Stimulated activated CD4-positive, alpha-beta T cell treated with anti-CD3 and anti-CD28 coated beads, Interleukin-12 subunit alpha, Interleukin-12 subunit beta, amount 100 ng/mL, for 4 hours (primary cell): ENCODE data around the gene FBXL2.

Source experiments
- DNase-seq: peaks from one replicate; pipeline ENCODE4 v3.0.0-alpha.2; 2020

The FBXL2 gene, protein sequence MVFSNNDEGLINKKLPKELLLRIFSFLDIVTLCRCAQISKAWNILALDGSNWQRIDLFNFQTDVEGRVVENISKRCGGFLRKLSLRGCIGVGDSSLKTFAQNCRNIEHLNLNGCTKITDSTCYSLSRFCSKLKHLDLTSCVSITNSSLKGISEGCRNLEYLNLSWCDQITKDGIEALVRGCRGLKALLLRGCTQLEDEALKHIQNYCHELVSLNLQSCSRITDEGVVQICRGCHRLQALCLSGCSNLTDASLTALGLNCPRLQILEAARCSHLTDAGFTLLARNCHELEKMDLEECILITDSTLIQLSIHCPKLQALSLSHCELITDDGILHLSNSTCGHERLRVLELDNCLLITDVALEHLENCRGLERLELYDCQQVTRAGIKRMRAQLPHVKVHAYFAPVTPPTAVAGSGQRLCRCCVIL

DNA sequence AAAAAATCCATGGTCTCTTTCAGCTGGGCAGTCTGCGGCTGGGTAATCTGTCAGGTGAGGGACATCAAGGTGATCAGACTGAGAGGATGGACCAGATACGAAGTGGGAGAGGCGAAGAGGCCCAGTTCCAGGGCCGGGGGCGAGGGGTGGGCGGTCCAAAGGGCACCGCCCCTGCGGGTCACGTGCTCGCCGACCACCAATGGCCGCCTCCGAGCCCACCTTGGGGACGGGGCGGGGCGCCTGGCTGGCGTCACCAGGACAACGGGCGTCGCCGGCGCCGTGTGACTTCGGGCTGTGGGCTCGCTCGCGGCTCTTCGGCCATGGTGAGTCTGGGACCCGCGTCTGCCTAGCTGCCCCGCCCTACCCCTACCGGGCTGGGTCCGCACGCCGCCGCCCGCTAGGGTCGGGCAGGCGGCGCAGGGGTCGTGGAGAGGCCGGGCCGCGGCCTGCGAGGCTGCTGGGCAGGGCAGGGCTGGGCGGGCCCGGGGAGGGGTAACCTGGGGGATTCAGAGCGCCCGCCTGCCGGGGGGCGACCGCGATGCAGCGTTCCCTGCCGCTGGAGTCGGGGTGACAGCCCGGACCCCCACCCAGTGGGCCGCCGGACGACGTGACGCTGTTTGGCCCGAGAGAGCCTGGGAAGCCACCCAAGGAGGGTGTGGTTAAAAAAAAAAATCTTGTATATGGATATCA is at the start of gene FBXL2:
Gene FBXL2, plus strand, starts transcription at position 250 of the 690 bp plus-strand sequence. Its CDS starts 71 bp downstream, at position 321.
- peak; percentile 11 for DNase-seq

DNA sequence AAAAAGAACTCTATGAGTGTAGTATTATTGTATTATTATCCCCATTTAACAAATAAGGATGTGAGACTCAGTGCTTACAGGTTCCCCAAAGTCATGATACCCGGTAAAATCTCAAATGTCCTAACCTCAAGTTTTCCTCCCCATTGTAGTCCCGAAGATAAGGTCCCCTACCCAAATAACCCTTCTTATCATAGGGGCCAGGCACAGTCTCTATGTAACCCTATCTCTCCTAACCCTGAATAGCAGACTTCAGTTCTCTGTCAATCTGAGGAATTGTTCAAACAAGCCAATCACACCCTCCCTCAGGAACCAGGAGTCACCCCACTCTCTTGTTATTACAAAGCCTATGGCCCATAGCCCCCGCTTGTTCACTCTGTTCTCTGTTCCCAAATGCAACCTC is 48.2 kb upstream of the FBXL2 start:
- no peak for DNase-seq

DNA sequence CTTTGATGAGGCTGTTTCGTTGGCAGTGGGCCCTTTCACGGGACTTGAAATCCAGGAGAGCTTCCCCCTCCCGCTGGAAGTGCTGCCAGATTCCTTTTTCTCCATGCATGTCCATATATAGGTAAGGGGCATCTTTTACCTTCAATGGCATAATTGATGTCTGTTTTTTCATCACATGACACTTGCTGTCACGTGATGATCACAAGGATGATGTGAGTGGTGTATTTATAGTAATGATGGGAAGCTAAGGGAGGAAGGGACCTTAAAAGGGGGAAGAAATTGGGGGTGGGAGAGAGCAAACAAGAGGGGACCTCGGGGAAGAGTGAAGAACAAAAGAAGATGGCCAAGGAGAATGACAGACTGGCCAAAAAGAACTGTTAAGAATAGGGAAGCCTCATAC is 47.3 kb upstream of the FBXL2 start:
- DNase-seq: no peak

GRCh38 chr3:33231756-33232465 is 45.3 kb upstream of the FBXL2 start:
- no peak for DNase-seq

DNA sequence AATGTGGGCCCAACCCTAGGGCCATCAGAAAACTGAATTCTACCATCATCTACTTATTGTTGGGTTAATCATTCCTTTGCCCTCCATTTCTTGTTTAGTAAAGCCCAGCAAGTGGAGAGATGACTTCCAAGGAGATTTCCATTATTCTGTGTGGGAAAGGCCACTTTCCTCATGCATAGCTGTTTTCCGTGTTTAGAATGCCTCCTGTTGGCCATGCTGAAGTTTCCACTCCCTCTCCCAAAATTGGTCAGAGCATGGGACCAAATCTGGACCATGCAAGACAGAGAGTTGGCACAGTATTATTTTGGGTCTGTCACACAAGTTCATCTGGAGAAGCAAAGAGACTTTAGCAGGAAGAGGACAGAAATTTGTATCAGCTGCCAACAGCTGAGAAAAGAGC is 43.4 kb upstream of the FBXL2 start:
- no peak for DNase-seq

DNA sequence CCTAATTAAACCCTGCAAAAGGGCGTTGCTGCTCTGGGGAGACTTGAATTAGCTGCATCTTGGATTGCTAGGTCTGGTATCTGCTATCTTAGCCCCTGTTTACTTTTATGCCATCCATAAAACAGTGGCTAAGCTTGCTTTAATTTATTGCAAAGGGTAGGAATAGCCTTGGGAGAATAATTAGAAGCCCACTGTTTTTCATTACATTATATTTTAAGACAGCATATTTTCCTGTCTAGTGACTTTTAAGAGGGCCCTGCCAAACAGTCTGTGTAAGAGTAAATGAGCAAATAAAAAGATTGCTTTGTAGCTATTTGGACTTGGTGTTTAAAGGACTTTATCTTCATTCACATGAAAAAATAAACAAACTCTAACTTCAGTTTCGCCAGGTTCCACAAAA is 41.2 kb upstream of the FBXL2 start:
- DNase-seq: no peak

DNA sequence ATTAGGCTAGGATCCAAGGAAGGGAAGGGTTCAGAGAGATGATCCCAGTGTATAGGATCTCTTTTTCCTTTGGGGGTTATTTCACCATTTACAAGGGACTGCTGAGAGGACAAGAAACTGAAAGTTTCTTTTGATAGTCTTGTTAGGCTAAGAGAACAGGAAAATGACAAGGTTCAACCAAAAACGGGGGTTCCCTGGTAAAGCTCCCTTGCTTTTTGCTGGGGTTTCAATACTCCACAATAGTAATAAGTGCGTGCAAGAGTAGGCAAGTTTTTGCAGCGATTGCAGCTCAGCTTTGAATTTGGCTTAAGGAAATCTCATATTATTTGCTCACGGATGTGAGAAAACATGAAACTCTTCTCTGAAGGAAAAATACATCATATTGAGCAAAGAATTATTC is 39.8 kb upstream of the FBXL2 start:
- DNase-seq: no peak

- no peak for DNase-seq
Measured at GRCh38 chr3:33238923-33239322, 38.3 kb upstream of the FBXL2 start.

DNA sequence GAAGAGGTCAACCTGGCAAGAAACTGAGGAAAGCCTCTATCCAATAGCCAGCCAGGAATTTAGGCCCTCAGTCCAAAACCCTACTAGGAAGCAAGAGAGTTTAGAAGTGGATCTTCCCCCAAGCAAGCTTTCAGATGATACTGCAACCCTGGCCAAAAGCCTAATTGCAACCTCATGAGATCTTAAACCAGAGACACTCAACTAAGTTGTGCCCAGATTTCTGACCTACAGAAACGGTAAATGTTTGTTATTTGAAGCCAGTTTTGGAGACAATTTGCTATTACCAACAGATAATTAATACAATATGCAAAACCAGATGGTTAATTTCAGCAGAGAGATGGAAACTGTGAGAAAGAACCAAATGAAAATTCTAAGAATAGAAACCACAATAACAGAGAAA is 37.0 kb upstream of the FBXL2 start:
- no peak for DNase-seq

DNA sequence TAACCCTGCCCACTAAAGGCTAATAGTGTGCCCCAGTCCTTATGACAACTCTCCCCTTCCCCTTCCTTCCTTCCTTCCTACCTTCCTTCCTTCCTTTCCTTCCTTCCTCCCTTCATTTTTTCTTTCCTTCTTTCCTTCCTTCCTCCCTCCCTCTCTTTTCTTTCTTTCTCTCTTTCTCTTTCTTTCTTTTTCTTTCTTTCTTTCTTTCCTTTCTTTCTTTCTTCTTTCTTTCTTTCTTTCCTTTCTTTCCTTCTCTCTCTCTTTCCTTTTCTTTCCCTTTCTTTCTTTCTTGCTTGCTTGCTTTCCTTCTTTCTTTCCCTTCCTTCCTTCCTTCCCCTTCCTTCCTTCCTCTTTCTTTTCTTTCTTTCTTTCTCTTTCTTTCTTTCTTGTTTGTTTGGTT is 30.5 kb upstream of the FBXL2 start:
- DNase-seq: no peak

- DNase-seq: no peak
Measured at GRCh38 chr3:33250712-33251111, 26.5 kb upstream of the FBXL2 start.

GRCh38 chr3:33256249-33256648 is 21.0 kb upstream of the FBXL2 start:
- no peak for DNase-seq

- no peak for DNase-seq
Measured at GRCh38 chr3:33260104-33260503, 17.1 kb upstream of the FBXL2 start.

DNA sequence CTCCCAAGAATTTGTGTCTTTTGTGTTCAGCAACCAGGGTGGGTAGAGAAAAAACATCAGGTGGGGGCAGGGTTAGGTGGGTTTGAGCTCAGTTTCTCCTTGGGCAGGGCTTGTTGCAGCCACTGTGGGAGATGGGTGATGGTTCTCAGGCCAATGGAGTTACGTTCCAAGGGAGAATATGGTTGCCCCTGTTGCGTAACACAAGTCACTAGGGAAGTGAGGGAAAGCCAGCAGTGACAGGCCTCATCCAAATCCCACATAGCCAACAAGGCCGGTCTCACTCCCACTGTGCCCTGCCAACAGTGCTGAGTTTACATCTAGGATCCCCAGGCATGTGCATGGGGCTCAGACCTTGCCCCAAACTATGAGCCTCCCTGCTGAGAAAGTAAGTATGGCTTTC is 7.9 kb upstream of the FBXL2 start:
- DNase-seq: no peak

DNA sequence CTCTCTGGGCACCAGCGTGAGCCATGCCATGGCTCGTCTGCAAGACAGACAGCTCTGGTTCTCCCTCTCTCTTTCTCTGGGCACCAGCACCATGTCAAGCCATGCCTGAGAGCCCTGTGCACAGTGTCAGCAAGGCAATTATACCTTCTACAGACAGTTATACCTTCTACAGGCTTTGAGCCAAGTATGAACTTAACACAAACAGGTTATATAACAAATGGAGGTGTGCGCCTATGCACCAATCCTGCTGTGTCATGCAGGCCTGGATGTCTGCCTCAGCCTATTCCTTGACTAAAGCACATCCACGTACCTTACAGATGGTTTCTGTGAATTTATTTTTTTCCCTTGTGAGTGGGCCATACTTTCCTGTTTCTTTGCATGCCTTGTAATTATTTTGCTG is 5.9 kb upstream of the FBXL2 start:
- no peak for DNase-seq

DNA sequence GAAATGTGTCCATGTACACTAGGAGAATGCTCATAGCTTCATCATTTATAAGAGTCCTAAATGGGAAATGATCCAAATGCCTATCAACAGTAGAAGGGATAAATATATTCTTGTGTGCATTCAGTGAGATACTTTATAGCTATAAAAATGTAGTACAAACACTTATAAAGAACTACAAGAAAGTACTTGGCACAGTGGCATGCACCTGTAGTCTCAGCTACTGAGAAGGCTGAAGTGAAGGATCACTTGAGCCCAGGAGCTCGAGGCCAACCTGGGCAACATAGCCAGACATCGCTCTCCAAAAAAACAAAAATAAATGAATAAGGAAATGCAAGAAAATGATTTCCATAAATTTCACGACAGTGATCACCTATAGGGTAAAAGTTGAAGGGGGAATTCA is 3.6 kb upstream of the FBXL2 start:
- no peak for DNase-seq

- DNase-seq: no peak
Measured at GRCh38 chr3:33278163-33278562, 921 bp downstream of the FBXL2 start.

DNA sequence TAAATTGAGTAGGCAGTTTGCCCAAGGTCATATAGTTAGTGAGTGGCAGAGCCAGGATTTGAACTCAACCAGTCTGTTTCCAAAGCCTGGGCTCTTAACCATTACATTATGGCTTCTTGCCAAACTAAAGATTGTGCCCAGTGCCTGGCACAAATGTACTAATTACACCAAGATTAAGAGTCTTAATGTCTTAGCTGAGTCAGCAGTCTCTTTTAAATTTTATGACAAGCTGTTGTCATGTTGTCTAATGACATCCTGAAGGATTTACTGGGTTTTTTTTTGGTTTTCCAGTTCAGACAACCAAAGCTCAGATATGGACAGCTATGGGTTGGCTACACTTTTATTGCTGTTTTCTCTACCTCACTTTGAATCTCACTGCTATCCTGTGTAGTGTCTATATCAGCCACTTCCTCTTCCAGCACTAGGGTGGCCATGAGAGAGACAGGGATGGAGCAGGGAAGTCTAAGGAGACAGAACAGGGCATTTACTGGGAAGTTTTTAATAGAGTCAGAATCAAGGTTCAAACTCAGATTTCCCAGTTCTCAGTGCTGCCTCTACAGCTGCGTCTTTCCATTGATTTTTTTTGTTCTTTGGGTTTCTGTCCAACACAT is 10.5 kb downstream of the FBXL2 start:
- no peak for DNase-seq

DNA sequence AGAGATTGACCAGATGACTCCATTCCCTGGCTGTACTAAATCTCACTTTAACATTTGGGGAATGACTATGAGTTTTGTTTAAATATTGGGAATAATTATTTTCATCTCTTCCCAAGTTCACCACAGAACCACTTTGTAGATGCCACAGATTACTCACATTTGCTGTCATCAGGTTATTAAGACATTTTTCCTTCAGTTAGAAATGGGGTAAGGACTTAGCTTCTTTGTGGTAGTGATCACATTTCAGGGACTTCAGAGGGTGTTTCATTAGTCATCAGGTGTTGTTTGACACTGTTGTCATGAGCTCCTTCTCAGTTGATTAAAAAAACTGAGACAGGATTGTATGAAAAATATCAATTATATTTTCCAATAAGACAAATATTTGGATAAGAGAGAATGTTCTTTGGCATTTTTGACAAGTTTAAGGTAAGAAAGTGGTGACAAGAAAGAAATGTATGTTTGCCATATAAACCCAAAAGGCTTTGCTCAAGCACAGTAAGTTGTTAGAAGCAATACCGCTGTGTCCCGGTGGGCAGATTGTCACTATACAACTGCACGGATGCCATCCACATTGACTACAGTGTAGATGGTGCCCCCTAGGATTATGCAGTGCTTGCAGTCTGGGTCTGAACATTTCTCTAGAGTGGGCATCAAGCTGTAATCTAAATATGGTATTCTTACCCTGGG is 22.3 kb downstream of the FBXL2 start:
- DNase-seq: no peak

GRCh38 chr3:33312361-33312760 is 35.1 kb downstream of the FBXL2 start:
- no peak for DNase-seq

DNA sequence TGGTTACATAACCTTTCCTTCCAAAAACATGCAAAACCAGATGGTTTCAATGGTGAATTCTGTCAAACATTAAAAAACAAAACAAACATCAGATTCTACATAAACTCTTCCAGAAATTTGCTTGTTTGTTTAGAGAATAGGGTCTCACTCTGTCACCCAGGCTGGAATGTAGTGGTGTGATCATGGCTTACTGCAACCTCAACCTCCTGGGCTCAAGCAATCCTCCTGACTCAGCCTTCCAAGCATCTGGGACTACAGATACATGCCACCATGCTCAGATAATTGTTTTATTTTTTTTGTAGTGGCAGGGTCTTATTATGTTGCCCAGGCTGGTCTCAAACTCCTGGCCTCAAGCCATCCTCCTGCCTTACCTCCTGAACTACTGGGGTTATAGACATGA is 36.1 kb downstream of the FBXL2 start:
- DNase-seq: no peak

GRCh38 chr3:33314993-33315392 is 37.8 kb downstream of the FBXL2 start:
- DNase-seq: no peak

- DNase-seq: no peak
Measured at GRCh38 chr3:33315826-33316225, 38.6 kb downstream of the FBXL2 start.
